K562 (cell line): ENCODE measurements around the gene SUDS3. TPM values are rescaled to one million over a fixed set of nuclear protein-coding genes. Genes with fewer than 3 reads are reported as not detected.

ENCODE experiments used
- ATAC-seq: fragments of 200-7000 bp; cut with Tn5 transposase; 3 replicates; pipeline ENCODE4 v1.9.1; 2020; ENCODE audit warnings: moderate library complexity
- BruUV-seq: library from RNA; stranded (reverse); fragments of 400-500 nt; replicated peaks from 2 replicates; lab custom pipeline; 2021; lab: Mats Ljungman, UMichigan
- CTCF ChIA-PET: fragments of 300-600 bp; formaldehyde crosslinking; extraction: SDS; loops from one replicate; lab custom pipeline; 2021; ENCODE audit warnings: low intra/inter-chr PET ratio; lab: Yijun Ruan, JAX
- POLR2A ChIA-PET: fragments of 300-600, 350-650 bp; sonication (Branson Sonifier 250); formaldehyde crosslinking; extraction: SDS; loops from one replicate; lab custom pipeline; 2021; ENCODE audit warnings: antibody characterized with exemption, inconsistent platforms; lab: Yijun Ruan, JAX
- DNase-seq, 4 experiments: peaks; one replicate each; pipeline versions ENCODE4 v3.0.0 to v3.0.0-alpha.2; 2011 to 2018; ENCODE audit warnings: low spot score in 3 of 4, mixed read lengths in 3 of 4; ENCODE audit errors: extremely low read depth in 1 of 4
- FAIRE-seq: peaks from 2 replicates; lab custom pipeline; 2011; peaks lifted over from hg19 to GRCh38; lab: Jason Lieb, UNC
- H2AFZ ChIP-seq: 2 replicates; pipeline ENCODE4 v1.6.0; 2011; ENCODE audit warnings: low read depth, low read length, control low read depth, inconsistent platforms
- H3K27ac ChIP-seq: fragments of 200-600 bp; 3 replicates; pipeline ENCODE4 v1.8.0; 2011; ENCODE audit warnings: low read depth, mild to moderate bottlenecking, control low read depth, inconsistent platforms, low read length, moderate library complexity, mixed read lengths; ENCODE audit errors: extremely low read depth
- H3K27me3 ChIP-seq, 2 experiments: fragments of 300-600 bp in 1 of 2; 2 replicates in 1 of 2; 3 replicates in 1 of 2; pipeline versions ENCODE4 v1.6.0 to v1.8.0; 2011; ENCODE audit warnings: inconsistent platforms in 2 of 2, low read length in 2 of 2, mild to moderate bottlenecking in 1 of 2, mixed read lengths in 1 of 2, moderate library complexity in 1 of 2; ENCODE audit not compliant: control insufficient read depth in 2 of 2, insufficient read depth in 2 of 2
- H3K36me3 ChIP-seq: fragments of 300-600 bp; 3 replicates; pipeline ENCODE4 v1.8.0; 2011; ENCODE audit warnings: mild to moderate bottlenecking, low read length, inconsistent platforms; ENCODE audit not compliant: control insufficient read depth, insufficient read depth
- H3K4me1 ChIP-seq, 2 experiments: fragments of 200-600 bp in 1 of 2; replicated peaks in 1 of 2; 2 replicates in 1 of 2; 3 replicates in 1 of 2; pipeline versions ENCODE4 v1.5.1 to v1.8.0; 2011; ENCODE audit warnings: inconsistent platforms in 2 of 2, low read length in 2 of 2, mild to moderate bottlenecking in 1 of 2, mixed read lengths in 1 of 2, moderate library complexity in 1 of 2; ENCODE audit not compliant: control insufficient read depth in 2 of 2, insufficient read depth in 2 of 2
- H3K4me2 ChIP-seq: 2 replicates; pipeline ENCODE4 v1.6.1; 2011; ENCODE audit warnings: low read length, control low read depth, inconsistent platforms, mixed read lengths; ENCODE audit not compliant: insufficient read depth
- H3K4me3 ChIP-seq: fragments of 200-600 bp; sonication (generic), shearing (Covaris generic); 2 replicates; pipeline ENCODE4 v1.5.1; 2016; ENCODE audit warnings: control low read depth, inconsistent platforms
- H3K79me2 ChIP-seq: fragments of 200-600 bp; 3 replicates; pipeline ENCODE4 v1.8.0; 2011; ENCODE audit warnings: low read length, inconsistent platforms; ENCODE audit not compliant: control insufficient read depth, insufficient read depth
- H3K9ac ChIP-seq, 2 experiments: 2 replicates each; pipeline versions ENCODE4 v1.6.0 to v1.6.1; 2011; ENCODE audit warnings: low read depth in 2 of 2, low read length in 2 of 2, control low read depth in 1 of 2, inconsistent platforms in 1 of 2, mild to moderate bottlenecking in 1 of 2, mixed read lengths in 1 of 2; ENCODE audit not compliant: insufficient read depth in 1 of 2
- H3K9me1 ChIP-seq: one replicate; pipeline ENCODE4 v1.6.0; 2011; ENCODE audit warnings: inconsistent platforms, mild to moderate bottlenecking, low read length, moderate library complexity; ENCODE audit not compliant: control insufficient read depth, insufficient read depth
- H3K9me3 ChIP-seq: replicated peaks from 2 replicates; pipeline ENCODE4 v1.5.1; 2011; ENCODE audit warnings: low read depth, low read length, inconsistent platforms; ENCODE audit not compliant: control insufficient read depth, insufficient read depth
- H4K20me1 ChIP-seq: replicated peaks from 2 replicates; pipeline ENCODE4 v1.6.1; 2011; ENCODE audit warnings: low read length, inconsistent platforms, mixed read lengths; ENCODE audit not compliant: control insufficient read depth, insufficient read depth
- ASH1L ChIP-seq: fragments of 450-650 bp; IDR thresholded peaks from 2 replicates; pipeline ENCODE4 v1.6.1; 2018; ENCODE audit warnings: borderline replicate concordance, mild to moderate bottlenecking, low read depth; ENCODE audit not compliant: partially characterized antibody
- ATF3 ChIP-seq, 2 experiments: fragments of 450-650 bp in 1 of 2; sonication (generic) in 1 of 2; formaldehyde crosslinking in 1 of 2; IDR thresholded peaks in 1 of 2; conservative IDR thresholded peaks in 1 of 2; 2 replicates each; pipeline versions ENCODE4 v1.6.1 to v1.8.1; 2016 to 2023; ENCODE audit warnings: mild to moderate bottlenecking in 2 of 2, moderate library complexity in 2 of 2, inconsistent platforms in 1 of 2, missing genetic modification reagents in 1 of 2
- ATF4 ChIP-seq: fragments of 450-650 bp; formaldehyde crosslinking; IDR thresholded peaks from 2 replicates; pipeline ENCODE4 v1.4.0; 2022; ENCODE audit warnings: mild to moderate bottlenecking, moderate library complexity
- BDP1 ChIP-seq: IDR thresholded peaks from 3 replicates; pipeline ENCODE4 v1.6.1; 2011; ENCODE audit not compliant: insufficient read length, insufficient read depth
- CHCHD3 ChIP-seq: fragments of 250-450 bp; sonication (Bioruptor Pico); IDR thresholded peaks from 2 replicates; pipeline ENCODE4 v2.1.2; 2022; ENCODE audit warnings: mild to moderate bottlenecking
- DIDO1 ChIP-seq: fragments of 450-650 bp; IDR thresholded peaks from 2 replicates; pipeline ENCODE4 v1.6.1; 2016; ENCODE audit warnings: low read depth, missing biosample characterization, missing genetic modification characterization
- DPF2 ChIP-seq: fragments of 450-650 bp; IDR thresholded peaks from 2 replicates; pipeline ENCODE4 v1.6.1; 2016
- FOSL1 ChIP-seq: fragments of 200-800 bp; sonication (Bioruptor generic); conservative IDR thresholded peaks from 2 replicates; pipeline ENCODE4 v1.6.1; 2016; ENCODE audit warnings: missing genetic modification characterization, missing compliant biosample characterization
- GATAD2B ChIP-seq: fragments of 450-650 bp; IDR thresholded peaks from 2 replicates; pipeline ENCODE4 v1.6.1; 2017; ENCODE audit warnings: mild to moderate bottlenecking, borderline replicate concordance
- MAFG ChIP-seq: fragments of 450-650 bp; conservative IDR thresholded peaks from 2 replicates; pipeline ENCODE4 v1.6.1; 2016; ENCODE audit warnings: missing genetic modification characterization, missing compliant biosample characterization
- MAFK ChIP-seq: IDR thresholded peaks from 2 replicates; pipeline ENCODE4 v1.6.1; 2011; ENCODE audit warnings: low read length, improper control_type of control experiment
- RBFOX2 ChIP-seq: fragments of 200-400 bp; formaldehyde crosslinking; IDR thresholded peaks from 2 replicates; pipeline ENCODE4 v1.6.1; 2017; ENCODE audit warnings: low read depth, mild to moderate bottlenecking, low read length, moderate library complexity
- SMAD4 ChIP-seq: fragments of 250-450 bp; sonication (Bioruptor Pico); conservative IDR thresholded peaks from 2 replicates; pipeline ENCODE4 v1.8.0; 2021; ENCODE audit warnings: inconsistent platforms, mild to moderate bottlenecking, moderate library complexity
- SNIP1 ChIP-seq: fragments of 450-650 bp; IDR thresholded peaks from 2 replicates; pipeline ENCODE4 v1.7.1; 2017; ENCODE audit warnings: low read depth, mild to moderate bottlenecking
- TEAD2 ChIP-seq: fragments of 450-650 bp; IDR thresholded peaks from 2 replicates; pipeline ENCODE4 v1.6.1; 2016; ENCODE audit warnings: missing genetic modification characterization, control low read depth, missing compliant biosample characterization
- TFAM ChIP-seq: fragments of 250-450 bp; sonication (Bioruptor Pico); conservative IDR thresholded peaks from 2 replicates; pipeline ENCODE4 v1.5.0; 2021; ENCODE audit warnings: mild to moderate bottlenecking, moderate library complexity
- YBX1 ChIP-seq: fragments of 450-650 bp; IDR thresholded peaks from 2 replicates; pipeline ENCODE4 v1.7.1; 2016; ENCODE audit warnings: mild to moderate bottlenecking
- ZBTB8A ChIP-seq: fragments of 450-650 bp; IDR thresholded peaks from 2 replicates; pipeline ENCODE4 v1.6.1; 2018; ENCODE audit warnings: mild to moderate bottlenecking, moderate library complexity; ENCODE audit not compliant: partially characterized antibody
- ZFP1 ChIP-seq: fragments of 450-650 bp; formaldehyde crosslinking; IDR thresholded peaks from 2 replicates; pipeline ENCODE4 v1.4.0; 2020; ENCODE audit warnings: mild to moderate bottlenecking, mixed read lengths
- ZNF197 ChIP-seq: fragments of 200-800 bp; sonication (Bioruptor generic); IDR thresholded peaks from 2 replicates; pipeline ENCODE4 v1.6.1; 2016; ENCODE audit warnings: low read depth, missing genetic modification characterization, missing compliant biosample characterization
- ZNF274 ChIP-seq: IDR thresholded peaks from 2 replicates; pipeline ENCODE4 v1.6.1; 2011; ENCODE audit warnings: low read depth, mild to moderate bottlenecking, low read length, moderate library complexity, borderline replicate concordance
- ZNF311 ChIP-seq: fragments of 250-450 bp; sonication (Bioruptor Pico); IDR thresholded peaks from 2 replicates; pipeline ENCODE4 v1.4.0; 2020; ENCODE audit warnings: mild to moderate bottlenecking, moderate library complexity
- ZNF589 ChIP-seq: fragments of 200-800 bp; sonication (Bioruptor generic); IDR thresholded peaks from 2 replicates; pipeline ENCODE4 v1.6.1; 2016; ENCODE audit warnings: low read depth, missing genetic modification characterization, missing compliant biosample characterization
- WGBS: fragments of 100-300 bp; shearing (Covaris generic); methylation state at CpG from one replicate; pipeline ENCODE4 v1.1.6; 2016; ENCODE audit warnings: low coverage, mixed read lengths; ENCODE audit not compliant: insufficient coverage; ENCODE audit errors: missing lambda C conversion rate; 5-methylcytosine and 5-hydroxymethylcytosine counted together
- in situ Hi-C: fragments of 300-500 bp; cut with MboI; formaldehyde crosslinking; loops from 4 replicates; pipeline ENCODE4 v1.15.0; 2018; ENCODE audit warnings: inconsistent platforms, mixed read lengths
- intact Hi-C: fragments of 100-400 bp; cut with micrococcal nuclease; formaldehyde crosslinking; loops from 2 replicates; pipeline ENCODE4 v1.14.2; 2022
- polyA plus RNA-seq, 8 experiments: library from polyadenylated mRNA; depleted of rRNA in 4 of 8; stranded (reverse) in 5 of 8; unstranded in 3 of 8; fragments of >200 nt; fragmentation: Nextera tagmentation in 2 of 8; fragmentation: Illumina TruSeq in 1 of 8; extraction: Ambion mirVana in 2 of 8; extraction: Trizol in 1 of 8; gene quantifications; 2 replicates each; pipeline versions ENCODE4 v1.2.1 to v1.2.3, GENCODE V29; 2011 to 2014; ENCODE audit warnings: inconsistent platforms in 1 of 8, missing spikeins in 1 of 8
- total RNA-seq, 7 experiments: library from RNA; depleted of rRNA in 6 of 7; stranded (reverse); fragments of >200 nt in 6 of 7; fragmentation: Illumina TruSeq in 2 of 7; extraction: Trizol in 2 of 7; gene quantifications; 2 replicates each; pipeline versions ENCODE4 v1.2.1 to v1.2.3, GENCODE V29; 2011 to 2021; ENCODE audit warnings: low replicate concordance in 1 of 7

The SUDS3 gene
- total and polyA plus RNA-seq, 9 of the 15 experiments (the other 6 are each of a cell fraction or from before 2014, with no cell fraction given) = 6.6 to 30.5 (median 23.3) TPM

GRCh38 chr12:118359541-118359915 lies 16.8 kb upstream of the SUDS3 start (continued):
- TF ChIP-seq SMAD4 (CRISPR knock-in tag) (0 out of 2 replicates have a peak, but pooled peaks have one; percentile 19), ATF4 (CRISPR knock-in tag) (0 out of 2 replicates have a peak, but pooled peaks have one; percentile 33), ZNF589 (no peak), SNIP1 (no peak), CHCHD3 (no peak), DIDO1 (tag) (no peak)

GRCh38 chr12:118361092-118361404 lies 15.3 kb upstream of the SUDS3 start:
- POLR2A ChIA-PET = interaction anchor here (1.0 kb wide), 1 partner anchor 10 kb away, joined by 3 read pairs; no protein-coding TSS in a partner anchor
- no peak overlapping the region for H3K4me3 ChIP-seq
- TF ChIP-seq TEAD2 (tag) (no peak), ZNF274 (no peak), MAFK (0 out of 2 replicates have a peak, but pooled peaks have one; percentile 9), ZNF197 (CRISPR knock-in tag) (no peak), DPF2 (0 out of 2 replicates have a peak, but pooled peaks have one; percentile 3), ASH1L (no peak), GATAD2B (0 out of 2 replicates have a peak, but pooled peaks have one; percentile 41), BDP1 (no peak), TFAM (CRISPR knock-in tag) (no peak), RBFOX2 (no peak), ZBTB8A (no peak), FOSL1 (tag) (peak; percentile 73), ZNF311 (CRISPR knock-in tag) (no peak), ZFP1 (CRISPR knock-in tag) (no peak), ATF3 (IDR thresholded peaks at IDR 0.05) (peak; percentile 9), ATF3 (CRISPR knock-in tag; conservative IDR thresholded peaks at IDR 0.05) (no peak), MAFG (0 out of 2 replicates have a peak, but pooled peaks have one; percentile 2), YBX1 (no peak)

More at GRCh38 chr12:118361092-118361404, 15.3 kb upstream of the SUDS3 start:
- BruUV-seq = no TSS peak
- Histone ChIP-seq H3K9me1 (no peaks in the 10 kb centered on the region), H3K27ac (peak overlapping the region; percentile 67), H3K9ac (peak overlapping the region in 1 of 2 experiments; percentile 63; a peak in 2 of 4 replicates), H3K36me3 (peaks cover under 1% of the 10 kb centered on the region; the same call in 2 of the 3 replicates), H3K27me3 (no peaks in the 10 kb centered on the region), H2AFZ (peak overlapping the region; percentile 25), H3K9me3 (0 out of 2 replicates have a peak, but pooled peaks cover under 1% of the 10 kb centered on the region), H3K79me2 (peaks cover 74% of the 10 kb centered on the region), H4K20me1 (no peaks in the 10 kb centered on the region), H3K4me1 (peaks cover 8 to 29% of the 10 kb centered on the region in 2 experiments; a peak in 4 of 5 replicates), H3K4me2 (peak overlapping the region; percentile 32; the same call in 1 of the 2 replicates)
- no peak for DNase-seq
- in situ Hi-C loops (loop anchor here (25.0 kb wide), 1 partner anchor 174 kb away; no protein-coding TSS in a partner anchor), intact Hi-C loops (no loop called here)
- ATAC-seq = no peak
- CTCF ChIA-PET = no interaction called here
- no peak for FAIRE-seq
- 21% methylated on average over 5 of the region's 5 CpGs for WGBS
